DOHH2 (cell line): ENCODE measurements around the gene OR2F1.

Experiments used
- CTCF ChIP-seq: fragments of 200-600 bp; sonication (generic); IDR thresholded peaks from one replicate; pipeline ENCODE4 v1.5.1; 2014; ENCODE audit warnings: antibody characterized with exemption, mild to moderate bottlenecking, low read depth, low read length; ENCODE audit not compliant: poor library complexity, severe bottlenecking
- EZH2phosphoT487 ChIP-seq: fragments of 200-600 bp; sonication (generic); IDR thresholded peaks from 2 replicates; pipeline ENCODE4 v1.6.1; 2017; ENCODE audit warnings: borderline replicate concordance, mild to moderate bottlenecking, antibody characterized with exemption, low read length, moderate library complexity, mixed read lengths

- TF ChIP-seq CTCF = no peak
- TF ChIP-seq EZH2phosphoT487 = no peak
Measured at GRCh38 chr7:144011458-144012230, 57.0 kb downstream of the OR2F1 start.
